Breast epithelium (tissue), 3 donors: ENCODE results near the gene ALOX15.

Experiments used
- POLR2AphosphoS5 ChIP-seq, 3 donors: sonication (generic); formaldehyde crosslinking; IDR thresholded peaks; one replicate each; pipeline ENCODE4 v1.6.1; 2017; ENCODE audit warnings: antibody characterized with exemption in 3 of 3
- TF ChIP-seq, protein P1 (sequence below), 3 donors: fragments of 450-650 bp; IDR thresholded peaks; one replicate each; pipeline ENCODE4 v1.5.1; 2016 to 2017; ENCODE audit warnings: antibody characterized with exemption in 3 of 3, mild to moderate bottlenecking in 3 of 3, moderate library complexity in 3 of 3

DNA sequence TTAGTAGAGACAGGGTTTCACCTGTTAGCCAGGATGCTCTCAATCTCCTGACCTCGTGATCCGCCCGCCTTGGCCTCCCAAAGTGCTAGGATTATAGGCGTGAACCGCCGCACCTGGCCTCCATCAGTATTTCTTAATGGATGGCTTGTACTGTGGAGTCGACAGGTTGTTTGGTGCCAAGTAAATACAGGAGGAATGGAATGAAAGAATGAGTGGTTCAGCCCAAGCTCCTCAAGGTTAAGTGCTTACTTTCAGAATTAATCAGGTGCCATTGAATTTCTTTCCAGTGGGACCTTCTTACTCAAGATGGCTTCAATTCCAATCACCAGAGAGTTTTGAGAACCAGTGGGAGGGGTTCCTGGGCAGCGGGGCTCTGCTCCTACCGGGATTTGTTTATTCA lies 25.0 kb downstream of the ALOX15 start:
- no peak for TF ChIP-seq POLR2AphosphoS5 (IDR thresholded peaks at IDR 0.05)
- TF ChIP-seq, protein P1, sequence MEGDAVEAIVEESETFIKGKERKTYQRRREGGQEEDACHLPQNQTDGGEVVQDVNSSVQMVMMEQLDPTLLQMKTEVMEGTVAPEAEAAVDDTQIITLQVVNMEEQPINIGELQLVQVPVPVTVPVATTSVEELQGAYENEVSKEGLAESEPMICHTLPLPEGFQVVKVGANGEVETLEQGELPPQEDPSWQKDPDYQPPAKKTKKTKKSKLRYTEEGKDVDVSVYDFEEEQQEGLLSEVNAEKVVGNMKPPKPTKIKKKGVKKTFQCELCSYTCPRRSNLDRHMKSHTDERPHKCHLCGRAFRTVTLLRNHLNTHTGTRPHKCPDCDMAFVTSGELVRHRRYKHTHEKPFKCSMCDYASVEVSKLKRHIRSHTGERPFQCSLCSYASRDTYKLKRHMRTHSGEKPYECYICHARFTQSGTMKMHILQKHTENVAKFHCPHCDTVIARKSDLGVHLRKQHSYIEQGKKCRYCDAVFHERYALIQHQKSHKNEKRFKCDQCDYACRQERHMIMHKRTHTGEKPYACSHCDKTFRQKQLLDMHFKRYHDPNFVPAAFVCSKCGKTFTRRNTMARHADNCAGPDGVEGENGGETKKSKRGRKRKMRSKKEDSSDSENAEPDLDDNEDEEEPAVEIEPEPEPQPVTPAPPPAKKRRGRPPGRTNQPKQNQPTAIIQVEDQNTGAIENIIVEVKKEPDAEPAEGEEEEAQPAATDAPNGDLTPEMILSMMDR (IDR thresholded peaks at IDR 0.05), result no peak
